ENCODE results near the gene ZMYM2.

DNA sequence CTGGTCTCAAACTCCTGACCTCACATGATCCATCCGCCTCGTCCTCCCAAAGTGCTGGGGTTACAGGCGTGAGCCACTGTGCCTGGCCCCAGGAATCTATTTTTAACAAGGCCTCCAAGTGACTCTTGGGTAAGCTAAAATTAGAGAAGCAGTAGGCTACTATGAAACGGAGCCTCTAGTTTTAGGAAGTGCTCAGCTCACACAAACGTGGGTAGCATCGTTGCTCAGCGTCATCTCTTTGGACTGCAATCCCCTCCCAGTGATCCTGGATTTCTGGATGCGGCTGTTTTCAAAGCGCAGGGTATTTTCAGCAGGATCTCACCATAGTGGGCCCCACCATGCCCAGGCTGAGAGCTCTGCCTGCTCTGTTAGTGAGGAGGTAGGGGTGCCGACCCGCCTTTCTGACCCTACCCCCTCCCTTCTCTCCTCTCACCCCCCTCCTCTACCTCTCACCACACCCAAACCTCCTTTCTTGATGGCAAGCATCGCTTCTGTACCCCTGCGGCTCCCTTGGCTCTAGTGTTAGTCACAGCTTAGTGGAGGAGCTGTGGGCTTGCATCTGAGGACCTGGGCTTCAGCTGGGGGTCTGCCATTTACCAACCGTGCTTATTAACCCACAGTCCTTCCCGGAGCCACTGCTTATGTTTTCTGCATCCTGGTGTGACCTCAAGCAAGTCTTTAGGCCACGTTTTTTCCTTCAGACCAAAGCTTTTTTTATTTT is 168.2 kb downstream of the ZMYM2 start:
- TF ChIP-seq, protein P1, sequence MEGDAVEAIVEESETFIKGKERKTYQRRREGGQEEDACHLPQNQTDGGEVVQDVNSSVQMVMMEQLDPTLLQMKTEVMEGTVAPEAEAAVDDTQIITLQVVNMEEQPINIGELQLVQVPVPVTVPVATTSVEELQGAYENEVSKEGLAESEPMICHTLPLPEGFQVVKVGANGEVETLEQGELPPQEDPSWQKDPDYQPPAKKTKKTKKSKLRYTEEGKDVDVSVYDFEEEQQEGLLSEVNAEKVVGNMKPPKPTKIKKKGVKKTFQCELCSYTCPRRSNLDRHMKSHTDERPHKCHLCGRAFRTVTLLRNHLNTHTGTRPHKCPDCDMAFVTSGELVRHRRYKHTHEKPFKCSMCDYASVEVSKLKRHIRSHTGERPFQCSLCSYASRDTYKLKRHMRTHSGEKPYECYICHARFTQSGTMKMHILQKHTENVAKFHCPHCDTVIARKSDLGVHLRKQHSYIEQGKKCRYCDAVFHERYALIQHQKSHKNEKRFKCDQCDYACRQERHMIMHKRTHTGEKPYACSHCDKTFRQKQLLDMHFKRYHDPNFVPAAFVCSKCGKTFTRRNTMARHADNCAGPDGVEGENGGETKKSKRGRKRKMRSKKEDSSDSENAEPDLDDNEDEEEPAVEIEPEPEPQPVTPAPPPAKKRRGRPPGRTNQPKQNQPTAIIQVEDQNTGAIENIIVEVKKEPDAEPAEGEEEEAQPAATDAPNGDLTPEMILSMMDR (IDR thresholded peaks at IDR 0.05) = no peak
- TF ChIP-seq, protein P2, sequence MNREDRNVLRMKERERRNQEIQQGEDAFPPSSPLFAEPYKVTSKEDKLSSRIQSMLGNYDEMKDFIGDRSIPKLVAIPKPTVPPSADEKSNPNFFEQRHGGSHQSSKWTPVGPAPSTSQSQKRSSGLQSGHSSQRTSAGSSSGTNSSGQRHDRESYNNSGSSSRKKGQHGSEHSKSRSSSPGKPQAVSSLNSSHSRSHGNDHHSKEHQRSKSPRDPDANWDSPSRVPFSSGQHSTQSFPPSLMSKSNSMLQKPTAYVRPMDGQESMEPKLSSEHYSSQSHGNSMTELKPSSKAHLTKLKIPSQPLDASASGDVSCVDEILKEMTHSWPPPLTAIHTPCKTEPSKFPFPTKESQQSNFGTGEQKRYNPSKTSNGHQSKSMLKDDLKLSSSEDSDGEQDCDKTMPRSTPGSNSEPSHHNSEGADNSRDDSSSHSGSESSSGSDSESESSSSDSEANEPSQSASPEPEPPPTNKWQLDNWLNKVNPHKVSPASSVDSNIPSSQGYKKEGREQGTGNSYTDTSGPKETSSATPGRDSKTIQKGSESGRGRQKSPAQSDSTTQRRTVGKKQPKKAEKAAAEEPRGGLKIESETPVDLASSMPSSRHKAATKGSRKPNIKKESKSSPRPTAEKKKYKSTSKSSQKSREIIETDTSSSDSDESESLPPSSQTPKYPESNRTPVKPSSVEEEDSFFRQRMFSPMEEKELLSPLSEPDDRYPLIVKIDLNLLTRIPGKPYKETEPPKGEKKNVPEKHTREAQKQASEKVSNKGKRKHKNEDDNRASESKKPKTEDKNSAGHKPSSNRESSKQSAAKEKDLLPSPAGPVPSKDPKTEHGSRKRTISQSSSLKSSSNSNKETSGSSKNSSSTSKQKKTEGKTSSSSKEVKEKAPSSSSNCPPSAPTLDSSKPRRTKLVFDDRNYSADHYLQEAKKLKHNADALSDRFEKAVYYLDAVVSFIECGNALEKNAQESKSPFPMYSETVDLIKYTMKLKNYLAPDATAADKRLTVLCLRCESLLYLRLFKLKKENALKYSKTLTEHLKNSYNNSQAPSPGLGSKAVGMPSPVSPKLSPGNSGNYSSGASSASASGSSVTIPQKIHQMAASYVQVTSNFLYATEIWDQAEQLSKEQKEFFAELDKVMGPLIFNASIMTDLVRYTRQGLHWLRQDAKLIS (CRISPR knock-in tag; IDR thresholded peaks at IDR 0.05; ENCODE audit: borderline replicate concordance) = no peak
- TF ChIP-seq, protein P3, sequence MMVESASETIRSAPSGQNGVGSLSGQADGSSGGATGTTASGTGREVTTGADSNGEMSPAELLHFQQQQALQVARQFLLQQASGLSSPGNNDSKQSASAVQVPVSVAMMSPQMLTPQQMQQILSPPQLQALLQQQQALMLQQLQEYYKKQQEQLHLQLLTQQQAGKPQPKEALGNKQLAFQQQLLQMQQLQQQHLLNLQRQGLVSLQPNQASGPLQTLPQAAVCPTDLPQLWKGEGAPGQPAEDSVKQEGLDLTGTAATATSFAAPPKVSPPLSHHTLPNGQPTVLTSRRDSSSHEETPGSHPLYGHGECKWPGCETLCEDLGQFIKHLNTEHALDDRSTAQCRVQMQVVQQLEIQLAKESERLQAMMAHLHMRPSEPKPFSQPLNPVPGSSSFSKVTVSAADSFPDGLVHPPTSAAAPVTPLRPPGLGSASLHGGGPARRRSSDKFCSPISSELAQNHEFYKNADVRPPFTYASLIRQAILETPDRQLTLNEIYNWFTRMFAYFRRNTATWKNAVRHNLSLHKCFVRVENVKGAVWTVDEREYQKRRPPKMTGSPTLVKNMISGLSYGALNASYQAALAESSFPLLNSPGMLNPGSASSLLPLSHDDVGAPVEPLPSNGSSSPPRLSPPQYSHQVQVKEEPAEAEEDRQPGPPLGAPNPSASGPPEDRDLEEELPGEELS (CRISPR knock-in tag; IDR thresholded peaks at IDR 0.05) = no peak
- TF ChIP-seq NFATC4 (CRISPR knock-in tag; IDR thresholded peaks at IDR 0.05) = no peak
- no peak for TF ChIP-seq FOXK1 (CRISPR knock-in tag; IDR thresholded peaks at IDR 0.05)
- TF ChIP-seq IRF2 (CRISPR knock-in tag; IDR thresholded peaks at IDR 0.05; ENCODE audit: borderline replicate concordance, low read depth) = no peak
- TF ChIP-seq, protein P4, sequence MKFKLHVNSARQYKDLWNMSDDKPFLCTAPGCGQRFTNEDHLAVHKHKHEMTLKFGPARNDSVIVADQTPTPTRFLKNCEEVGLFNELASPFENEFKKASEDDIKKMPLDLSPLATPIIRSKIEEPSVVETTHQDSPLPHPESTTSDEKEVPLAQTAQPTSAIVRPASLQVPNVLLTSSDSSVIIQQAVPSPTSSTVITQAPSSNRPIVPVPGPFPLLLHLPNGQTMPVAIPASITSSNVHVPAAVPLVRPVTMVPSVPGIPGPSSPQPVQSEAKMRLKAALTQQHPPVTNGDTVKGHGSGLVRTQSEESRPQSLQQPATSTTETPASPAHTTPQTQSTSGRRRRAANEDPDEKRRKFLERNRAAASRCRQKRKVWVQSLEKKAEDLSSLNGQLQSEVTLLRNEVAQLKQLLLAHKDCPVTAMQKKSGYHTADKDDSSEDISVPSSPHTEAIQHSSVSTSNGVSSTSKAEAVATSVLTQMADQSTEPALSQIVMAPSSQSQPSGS (CRISPR knock-in tag; IDR thresholded peaks at IDR 0.05; ENCODE audit: borderline replicate concordance, low read depth) = no peak
- TF ChIP-seq ETV6 (CRISPR knock-in tag; IDR thresholded peaks at IDR 0.05) = no peak
- TF ChIP-seq RELA (CRISPR knock-in tag; IDR thresholded peaks at IDR 0.05; ENCODE audit: borderline replicate concordance) = no peak
- no peak for TF ChIP-seq SMAD3 (CRISPR knock-in tag; IDR thresholded peaks at IDR 0.05; ENCODE audit: borderline replicate concordance)
- TF ChIP-seq, protein P5, sequence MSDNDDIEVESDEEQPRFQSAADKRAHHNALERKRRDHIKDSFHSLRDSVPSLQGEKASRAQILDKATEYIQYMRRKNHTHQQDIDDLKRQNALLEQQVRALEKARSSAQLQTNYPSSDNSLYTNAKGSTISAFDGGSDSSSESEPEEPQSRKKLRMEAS (CRISPR knock-in tag; IDR thresholded peaks at IDR 0.05) = no peak
- no peak for TF ChIP-seq HMGA2 (CRISPR knock-in tag; IDR thresholded peaks at IDR 0.05)
- TF ChIP-seq, protein P6, sequence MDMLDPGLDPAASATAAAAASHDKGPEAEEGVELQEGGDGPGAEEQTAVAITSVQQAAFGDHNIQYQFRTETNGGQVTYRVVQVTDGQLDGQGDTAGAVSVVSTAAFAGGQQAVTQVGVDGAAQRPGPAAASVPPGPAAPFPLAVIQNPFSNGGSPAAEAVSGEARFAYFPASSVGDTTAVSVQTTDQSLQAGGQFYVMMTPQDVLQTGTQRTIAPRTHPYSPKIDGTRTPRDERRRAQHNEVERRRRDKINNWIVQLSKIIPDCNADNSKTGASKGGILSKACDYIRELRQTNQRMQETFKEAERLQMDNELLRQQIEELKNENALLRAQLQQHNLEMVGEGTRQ (CRISPR knock-in tag; IDR thresholded peaks at IDR 0.05) = no peak
